HCT116 (cell line): ENCODE data around the gene LY9.

Source experiments
- CEBPB ChIP-seq: IDR thresholded peaks from 2 replicates; pipeline ENCODE4 v1.6.1; 2012; ENCODE audit warnings: low read depth
- EZH2 ChIP-seq: fragments of 200-600 bp; sonication (generic); IDR thresholded peaks from 2 replicates; pipeline ENCODE4 v1.6.1; 2017; ENCODE audit warnings: antibody characterized with exemption, mixed run types
- POLR2A ChIP-seq: IDR thresholded peaks from 2 replicates; pipeline ENCODE4 v1.7.0; 2011; ENCODE audit warnings: borderline replicate concordance; ENCODE audit not compliant: insufficient read depth, insufficient read length; ENCODE audit errors: extremely low read depth
- POLR2AphosphoS5 ChIP-seq: IDR thresholded peaks from 2 replicates; pipeline ENCODE4 v1.6.1; 2011; ENCODE audit warnings: mild to moderate bottlenecking, low read depth, low read length, moderate library complexity
- SIN3A ChIP-seq: IDR thresholded peaks from 2 replicates; pipeline ENCODE4 v1.6.1; 2012; ENCODE audit warnings: low read depth
- SRF ChIP-seq: IDR thresholded peaks from 2 replicates; pipeline ENCODE4 v1.6.1; 2012; ENCODE audit warnings: low read depth
- TCF7L2 ChIP-seq: IDR thresholded peaks from 2 replicates; pipeline ENCODE4 v1.7.0; 2011; ENCODE audit warnings: borderline replicate concordance, inconsistent platforms; ENCODE audit not compliant: insufficient read depth, insufficient read length; ENCODE audit errors: extremely low read depth
- YY1 ChIP-seq: IDR thresholded peaks from 2 replicates; pipeline ENCODE4 v1.6.1; 2011; ENCODE audit warnings: low read length, low read depth, moderate library complexity, mild to moderate bottlenecking; ENCODE audit not compliant: insufficient replicate concordance; ENCODE audit errors: extremely low read depth
- ZFX ChIP-seq: fragments of 450-650 bp; IDR thresholded peaks from 2 replicates; pipeline ENCODE4 v1.6.1; 2017
- ZNF274 ChIP-seq: fragments of 200-500 bp; sonication (Bioruptor generic); IDR thresholded peaks from 2 replicates; pipeline ENCODE4 v1.6.1; 2014; ENCODE audit warnings: mild to moderate bottlenecking, low read depth, low read length, inconsistent platforms
- TF ChIP-seq, protein P1 (sequence below), 3 experiments: fragments of 200-600 bp in 1 of 3; sonication (generic) in 1 of 3; IDR thresholded peaks in 2 of 3; conservative IDR thresholded peaks in 1 of 3; 2 replicates each; pipeline ENCODE4 v1.5.1; 2012 to 2017; ENCODE audit warnings: low read depth in 2 of 3, low read length in 2 of 3, antibody characterized with exemption in 1 of 3, borderline replicate concordance in 1 of 3, control low read depth in 1 of 3, mild to moderate bottlenecking in 1 of 3, mixed read lengths in 1 of 3, mixed run types in 1 of 3, moderate library complexity in 1 of 3; ENCODE audit not compliant: insufficient read depth in 1 of 3

DNA sequence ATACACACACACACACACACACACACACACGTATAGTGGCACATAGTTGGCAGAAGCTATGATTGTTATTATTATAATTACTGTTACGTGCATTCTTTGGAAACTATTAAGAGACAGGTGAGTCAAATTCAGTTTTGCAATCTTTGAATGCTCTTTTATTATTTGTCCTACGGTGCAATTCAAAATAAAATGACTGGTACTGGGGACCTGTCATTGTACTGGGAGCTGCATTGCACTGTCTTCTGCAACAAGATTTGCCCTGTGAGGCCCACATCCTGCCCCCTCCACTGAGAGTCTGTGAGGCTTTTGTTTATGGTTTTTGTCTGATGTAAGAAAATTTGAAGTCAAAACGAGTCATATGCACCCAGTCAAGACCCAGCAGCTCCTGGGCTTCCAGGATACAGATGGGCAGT is 1.9 kb downstream of the LY9 start:
- TF ChIP-seq ZNF274: no peak
- TF ChIP-seq, protein P1, sequence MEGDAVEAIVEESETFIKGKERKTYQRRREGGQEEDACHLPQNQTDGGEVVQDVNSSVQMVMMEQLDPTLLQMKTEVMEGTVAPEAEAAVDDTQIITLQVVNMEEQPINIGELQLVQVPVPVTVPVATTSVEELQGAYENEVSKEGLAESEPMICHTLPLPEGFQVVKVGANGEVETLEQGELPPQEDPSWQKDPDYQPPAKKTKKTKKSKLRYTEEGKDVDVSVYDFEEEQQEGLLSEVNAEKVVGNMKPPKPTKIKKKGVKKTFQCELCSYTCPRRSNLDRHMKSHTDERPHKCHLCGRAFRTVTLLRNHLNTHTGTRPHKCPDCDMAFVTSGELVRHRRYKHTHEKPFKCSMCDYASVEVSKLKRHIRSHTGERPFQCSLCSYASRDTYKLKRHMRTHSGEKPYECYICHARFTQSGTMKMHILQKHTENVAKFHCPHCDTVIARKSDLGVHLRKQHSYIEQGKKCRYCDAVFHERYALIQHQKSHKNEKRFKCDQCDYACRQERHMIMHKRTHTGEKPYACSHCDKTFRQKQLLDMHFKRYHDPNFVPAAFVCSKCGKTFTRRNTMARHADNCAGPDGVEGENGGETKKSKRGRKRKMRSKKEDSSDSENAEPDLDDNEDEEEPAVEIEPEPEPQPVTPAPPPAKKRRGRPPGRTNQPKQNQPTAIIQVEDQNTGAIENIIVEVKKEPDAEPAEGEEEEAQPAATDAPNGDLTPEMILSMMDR (IDR thresholded peaks at IDR 0.05 in 2 of 3, conservative IDR thresholded peaks at IDR 0.05 in 1 of 3; ENCODE audit: borderline replicate concordance in 1 of 3, insufficient read depth in 1 of 3, low read depth in 2 of 3, low read length in 2 of 3): no peak
- TF ChIP-seq POLR2A: no peak
- TF ChIP-seq CEBPB: no peak
- TF ChIP-seq EZH2: no peak
- no peak for TF ChIP-seq ZFX
- TF ChIP-seq SRF: no peak
- no peak for TF ChIP-seq TCF7L2
- no peak for TF ChIP-seq SIN3A
- no peak for TF ChIP-seq POLR2AphosphoS5
- TF ChIP-seq YY1: no peak
